ENCODE results near the gene CAP1. TPM values are rescaled to one million over a fixed set of nuclear protein-coding genes. Genes with fewer than 3 reads are reported as not detected.
"Not testable (repeated sequence)": the region's sequence is repeated elsewhere in the genome, so short reads cannot be mapped to it uniquely, and the experiment has no call there.

Gene CAP1
- total RNA-seq, 1 donor from 2014 or later, result 378 TPM

GRCh38 chr1:39996396-39997004, 44.0 kb upstream of the CAP1 start:
- H3K4me3 Mint-ChIP-seq (ENCODE audit: unreplicated experiment), result no peak overlapping the region
- no peak for TF ChIP-seq CTCF (IDR thresholded peaks at IDR 0.05; ENCODE audit: unreplicated experiment)
- H3K27me3 Mint-ChIP-seq (ENCODE audit: unreplicated experiment), result peaks cover 6% of the 10 kb centered on the region
- no peaks in the 10 kb centered on the region for H3K36me3 Mint-ChIP-seq (ENCODE audit: low read depth, unreplicated experiment)
- DNase-seq (ENCODE audit: low spot score), result no peak
- peaks cover 8% of the 10 kb centered on the region for H3K4me1 Mint-ChIP-seq (ENCODE audit: unreplicated experiment)
- H3K9me3 Mint-ChIP-seq (ENCODE audit: unreplicated experiment), result no peaks in the 10 kb centered on the region
- peak overlapping the region; percentile 16 for H3K27ac Mint-ChIP-seq (ENCODE audit: unreplicated experiment)

GRCh38 chr1:40001456-40001855, 39.1 kb upstream of the CAP1 start:
- Mint-ChIP-seq H3K4me3 (ENCODE audit: unreplicated experiment) (no peak overlapping the region), H3K4me1 (ENCODE audit: unreplicated experiment) (peaks cover 3% of the 10 kb centered on the region), H3K9me3 (ENCODE audit: unreplicated experiment) (no peaks in the 10 kb centered on the region), H3K27me3 (ENCODE audit: unreplicated experiment) (peaks cover 6% of the 10 kb centered on the region), H3K36me3 (ENCODE audit: low read depth, unreplicated experiment) (no peaks in the 10 kb centered on the region), H3K27ac (ENCODE audit: unreplicated experiment) (no peak overlapping the region)
- DNase-seq (ENCODE audit: low spot score), result no peak
- no peak for TF ChIP-seq CTCF (IDR thresholded peaks at IDR 0.05; ENCODE audit: unreplicated experiment)

- Mint-ChIP-seq H3K27ac (ENCODE audit: unreplicated experiment) (no peak overlapping the region), H3K4me1 (ENCODE audit: unreplicated experiment) (no peaks in the 10 kb centered on the region), H3K4me3 (ENCODE audit: unreplicated experiment) (no peak overlapping the region), H3K9me3 (ENCODE audit: unreplicated experiment) (no peaks in the 10 kb centered on the region), H3K27me3 (ENCODE audit: unreplicated experiment) (peaks cover 3% of the 10 kb centered on the region), H3K36me3 (ENCODE audit: low read depth, unreplicated experiment) (no peaks in the 10 kb centered on the region)
- no peak for TF ChIP-seq CTCF (IDR thresholded peaks at IDR 0.05; ENCODE audit: unreplicated experiment)
- no peak for DNase-seq (ENCODE audit: low spot score)
These were observed 37.1 kb upstream of the CAP1 start for GRCh38 chr1:40003156-40004093.

- Mint-ChIP-seq H3K27me3 (ENCODE audit: unreplicated experiment) (no peaks in the 10 kb centered on the region), H3K4me3 (ENCODE audit: unreplicated experiment) (no peak overlapping the region), H3K36me3 (ENCODE audit: low read depth, unreplicated experiment) (no peaks in the 10 kb centered on the region), H3K4me1 (ENCODE audit: unreplicated experiment) (no peaks in the 10 kb centered on the region), H3K27ac (ENCODE audit: unreplicated experiment) (no peak overlapping the region), H3K9me3 (ENCODE audit: unreplicated experiment) (no peaks in the 10 kb centered on the region)
- TF ChIP-seq CTCF (IDR thresholded peaks at IDR 0.05; ENCODE audit: unreplicated experiment), result no peak
- DNase-seq (ENCODE audit: low spot score), result no peak
These were observed 35.7 kb upstream of the CAP1 start for GRCh38 chr1:40004857-40005256.

- H3K9me3 Mint-ChIP-seq (ENCODE audit: unreplicated experiment); H3K27me3 Mint-ChIP-seq (ENCODE audit: unreplicated experiment); DNase-seq (ENCODE audit: low spot score); H3K4me3 Mint-ChIP-seq (ENCODE audit: unreplicated experiment); H3K27ac Mint-ChIP-seq (ENCODE audit: unreplicated experiment); H3K4me1 Mint-ChIP-seq (ENCODE audit: unreplicated experiment); H3K36me3 Mint-ChIP-seq (ENCODE audit: low read depth, unreplicated experiment): not testable (repeated sequence)
These were observed 33.0 kb upstream of the CAP1 start for GRCh38 chr1:40007481-40008034.

Measured in endothelial cell (in vitro differentiated cells).